HUES48 (cell line): ENCODE results near the gene SLIT3.

Source experiments
- H3K27ac ChIP-seq: one replicate; pipeline ENCODE4 v1.7.0; 2013; ENCODE audit warnings: low read depth, low read length, inconsistent platforms
- H3K27me3 ChIP-seq: 2 replicates; pipeline ENCODE4 v1.6.1; 2013; ENCODE audit warnings: mild to moderate bottlenecking, low read length; ENCODE audit not compliant: control insufficient read depth, insufficient read depth
- H3K36me3 ChIP-seq: 2 replicates; pipeline ENCODE4 v1.6.1; 2013; ENCODE audit warnings: low read length; ENCODE audit not compliant: control insufficient read depth, insufficient read depth
- H3K4me1 ChIP-seq: 2 replicates; pipeline ENCODE4 v1.6.1; 2013; ENCODE audit warnings: mild to moderate bottlenecking, low read length; ENCODE audit not compliant: control insufficient read depth, insufficient read depth
- H3K4me3 ChIP-seq: 2 replicates; pipeline ENCODE4 v1.5.1; 2013; ENCODE audit warnings: mild to moderate bottlenecking, low read depth, low read length
- H3K9ac ChIP-seq: 2 replicates; pipeline ENCODE4 v1.6.1; 2013; ENCODE audit warnings: mild to moderate bottlenecking, low read depth, low read length, moderate library complexity
- H3K9me3 ChIP-seq: 2 replicates; pipeline ENCODE4 v1.6.1; 2013; ENCODE audit warnings: low read length; ENCODE audit not compliant: control insufficient read depth, insufficient read depth

The SLIT3 gene

DNA sequence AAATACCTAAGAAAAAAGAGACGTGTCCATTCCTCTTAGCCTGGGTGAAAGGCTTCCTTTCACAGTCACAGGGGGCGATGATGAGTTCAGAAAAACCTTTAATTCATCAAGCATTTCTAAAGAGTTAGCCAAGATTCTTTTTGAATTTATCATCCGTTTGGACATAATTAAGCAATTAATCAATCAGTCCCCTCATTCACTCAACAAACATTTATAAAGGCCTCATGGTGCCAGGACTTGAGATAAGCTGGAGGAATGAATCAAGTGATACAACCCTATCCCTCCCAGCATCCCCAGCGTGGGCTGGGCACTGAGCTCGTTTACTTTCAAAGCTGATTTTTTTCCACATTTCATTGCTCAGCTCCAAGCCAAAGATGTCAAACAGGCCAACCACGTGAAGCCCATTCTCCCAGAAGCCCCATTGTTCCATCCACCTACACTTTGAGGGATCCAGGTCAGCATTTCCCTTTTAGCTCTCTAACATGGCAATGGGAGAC, 140.5 kb downstream of the SLIT3 start:
- H3K27me3 ChIP-seq: no peaks in the 10 kb centered on the region
- H3K4me3 ChIP-seq: no peak overlapping the region
- no peak overlapping the region for H3K9ac ChIP-seq
- H3K9me3 ChIP-seq: no peaks in the 10 kb centered on the region; the same call in 1 of the 2 replicates
- H3K4me1 ChIP-seq: peaks cover 5% of the 10 kb centered on the region; the same call in 1 of the 2 replicates
- H3K36me3 ChIP-seq: no peaks in the 10 kb centered on the region
- no peak overlapping the region for H3K27ac ChIP-seq

DNA sequence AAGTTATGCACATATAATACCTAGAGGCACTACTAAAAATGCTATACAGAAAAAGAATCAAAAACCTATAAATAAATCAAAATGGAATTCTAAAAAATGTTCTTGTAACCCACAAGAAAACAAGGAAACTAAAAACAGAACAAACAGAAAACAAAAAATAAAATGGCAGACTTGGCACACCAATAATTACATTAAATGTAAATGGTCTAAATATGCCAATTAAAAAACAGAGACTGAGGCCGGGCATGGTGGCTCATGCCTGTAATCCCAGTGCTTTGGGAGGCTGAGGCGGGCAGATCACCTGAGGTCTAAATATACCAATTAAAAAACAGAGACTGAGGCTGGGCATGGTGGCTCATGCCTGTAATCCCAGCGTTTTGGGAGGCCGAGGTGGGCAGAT, 142.2 kb downstream of the SLIT3 start:
- no peaks in the 10 kb centered on the region for H3K36me3 ChIP-seq
- no peak overlapping the region for H3K9ac ChIP-seq
- no peaks in the 10 kb centered on the region for H3K4me1 ChIP-seq
- H3K9me3 ChIP-seq: no peaks in the 10 kb centered on the region; the same call in 1 of the 2 replicates
- H3K4me3 ChIP-seq: no peak overlapping the region
- H3K27ac ChIP-seq: no peak overlapping the region
- no peaks in the 10 kb centered on the region for H3K27me3 ChIP-seq

DNA sequence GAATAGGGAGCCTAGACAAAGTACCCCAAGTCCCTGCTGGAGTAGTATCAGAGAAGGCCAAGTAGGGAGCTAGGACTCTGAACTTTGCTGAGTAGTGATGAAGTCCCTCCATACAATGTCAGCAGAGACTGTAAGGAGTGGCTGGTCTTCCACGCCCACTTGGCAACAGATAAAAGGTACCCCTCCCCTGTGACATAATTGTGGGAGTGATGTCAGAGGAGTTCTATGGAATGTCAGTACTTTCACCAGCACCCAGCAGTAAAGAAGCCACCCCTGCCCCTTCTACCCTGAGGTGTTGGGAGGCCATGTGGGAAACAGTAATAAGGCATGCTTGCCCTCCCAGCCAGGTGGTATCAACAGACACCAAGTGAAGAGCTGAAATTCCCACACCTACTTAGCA, 143.9 kb downstream of the SLIT3 start:
- Histone ChIP-seq H3K9me3 (no peaks in the 10 kb centered on the region; the same call in 1 of the 2 replicates), H3K9ac (no peak overlapping the region), H3K27ac (no peak overlapping the region), H3K27me3 (no peaks in the 10 kb centered on the region), H3K4me1 (peaks cover 7% of the 10 kb centered on the region), H3K36me3 (no peaks in the 10 kb centered on the region), H3K4me3 (no peak overlapping the region)

GRCh38 chr5:169154679-169155078, 146.3 kb downstream of the SLIT3 start:
- Histone ChIP-seq H3K9me3 (no peaks in the 10 kb centered on the region; the same call in 1 of the 2 replicates), H3K36me3 (no peaks in the 10 kb centered on the region), H3K4me3 (no peak overlapping the region), H3K27ac (no peak overlapping the region), H3K9ac (no peak overlapping the region), H3K4me1 (peaks cover 21% of the 10 kb centered on the region), H3K27me3 (no peaks in the 10 kb centered on the region)

DNA sequence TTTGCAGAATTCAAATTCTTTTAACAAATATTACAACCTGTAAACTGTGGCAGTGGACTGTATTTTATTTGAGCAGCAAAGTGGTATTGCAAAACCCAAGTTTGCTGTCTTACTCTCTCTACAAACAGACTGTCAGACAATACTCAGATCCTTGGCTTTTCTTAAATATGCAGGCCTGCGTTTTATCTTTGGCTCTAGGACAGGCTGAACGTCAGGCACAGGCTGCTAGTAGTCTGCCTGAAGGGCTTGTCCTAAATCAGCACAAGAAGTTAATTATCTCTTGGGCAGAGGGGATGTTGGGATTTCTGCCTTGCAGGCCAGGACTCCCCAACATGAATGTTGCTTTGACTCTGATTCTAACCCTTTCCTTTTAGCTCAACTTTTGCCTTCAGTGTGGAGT, 147.5 kb downstream of the SLIT3 start:
- Histone ChIP-seq H3K9ac (no peak overlapping the region), H3K36me3 (no peaks in the 10 kb centered on the region), H3K27me3 (no peaks in the 10 kb centered on the region), H3K4me1 (peaks cover 21% of the 10 kb centered on the region), H3K4me3 (no peak overlapping the region), H3K9me3 (no peaks in the 10 kb centered on the region), H3K27ac (no peak overlapping the region)

DNA sequence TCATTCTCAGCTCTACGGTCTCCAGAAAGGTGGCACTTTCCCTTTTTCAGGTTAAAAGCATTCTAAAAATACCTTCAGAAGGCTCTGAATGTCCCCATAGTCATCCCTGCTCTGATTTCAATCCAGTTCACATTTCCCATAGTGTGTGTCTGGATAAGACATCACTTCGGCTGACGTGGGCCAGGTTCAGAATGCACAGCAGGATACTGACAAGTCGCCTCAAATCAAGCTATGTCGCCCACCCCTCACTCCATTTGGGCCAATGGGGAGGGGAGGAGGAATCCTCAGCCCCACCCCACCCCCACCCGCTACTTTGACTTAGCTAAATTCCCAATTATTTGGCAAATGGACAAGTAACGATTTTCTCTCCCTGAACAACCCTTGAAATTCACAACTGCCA, 148.0 kb downstream of the SLIT3 start:
- Histone ChIP-seq H3K9me3 (no peaks in the 10 kb centered on the region), H3K9ac (no peak overlapping the region), H3K27me3 (no peaks in the 10 kb centered on the region), H3K27ac (no peak overlapping the region), H3K4me1 (peaks cover 21% of the 10 kb centered on the region), H3K4me3 (no peak overlapping the region), H3K36me3 (no peaks in the 10 kb centered on the region)

DNA sequence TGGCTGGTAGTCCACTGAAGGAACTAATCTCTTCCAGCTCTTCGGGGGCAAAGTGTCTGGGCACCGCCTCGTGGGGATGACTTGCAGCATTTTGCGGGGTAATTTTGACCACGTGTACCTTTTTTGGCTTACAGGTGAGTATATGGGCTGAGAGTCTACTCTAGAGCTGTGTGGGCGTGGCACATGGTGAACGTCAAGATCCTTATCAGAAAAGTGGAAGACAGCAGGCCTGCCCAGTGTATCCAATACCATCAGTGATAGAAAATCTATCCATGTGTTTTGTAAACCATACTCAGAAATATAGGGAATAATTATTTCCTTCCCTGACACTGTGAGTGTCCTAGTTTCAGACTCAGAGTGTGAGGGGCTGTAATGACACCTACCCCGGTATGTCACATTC, 148.5 kb downstream of the SLIT3 start:
- no peaks in the 10 kb centered on the region for H3K36me3 ChIP-seq
- H3K4me3 ChIP-seq: no peak overlapping the region
- no peaks in the 10 kb centered on the region for H3K27me3 ChIP-seq
- H3K9me3 ChIP-seq: no peaks in the 10 kb centered on the region
- no peak overlapping the region for H3K9ac ChIP-seq
- H3K27ac ChIP-seq: no peak overlapping the region
- H3K4me1 ChIP-seq: peaks cover 21% of the 10 kb centered on the region

- H3K27me3 ChIP-seq: no peaks in the 10 kb centered on the region
- no peak overlapping the region for H3K9ac ChIP-seq
- H3K36me3 ChIP-seq: no peaks in the 10 kb centered on the region
- H3K27ac ChIP-seq: no peak overlapping the region
- H3K9me3 ChIP-seq: no peaks in the 10 kb centered on the region
- no peak overlapping the region for H3K4me3 ChIP-seq
- peaks cover 21% of the 10 kb centered on the region for H3K4me1 ChIP-seq
Observed at GRCh38 chr5:169151051-169151805, 149.7 kb downstream of the SLIT3 start.

GRCh38 chr5:169150108-169150507, 150.8 kb downstream of the SLIT3 start:
- Histone ChIP-seq H3K9me3 (no peaks in the 10 kb centered on the region), H3K27ac (no peak overlapping the region), H3K27me3 (no peaks in the 10 kb centered on the region), H3K36me3 (no peaks in the 10 kb centered on the region), H3K4me3 (no peak overlapping the region), H3K4me1 (peaks cover 21% of the 10 kb centered on the region), H3K9ac (no peak overlapping the region)

DNA sequence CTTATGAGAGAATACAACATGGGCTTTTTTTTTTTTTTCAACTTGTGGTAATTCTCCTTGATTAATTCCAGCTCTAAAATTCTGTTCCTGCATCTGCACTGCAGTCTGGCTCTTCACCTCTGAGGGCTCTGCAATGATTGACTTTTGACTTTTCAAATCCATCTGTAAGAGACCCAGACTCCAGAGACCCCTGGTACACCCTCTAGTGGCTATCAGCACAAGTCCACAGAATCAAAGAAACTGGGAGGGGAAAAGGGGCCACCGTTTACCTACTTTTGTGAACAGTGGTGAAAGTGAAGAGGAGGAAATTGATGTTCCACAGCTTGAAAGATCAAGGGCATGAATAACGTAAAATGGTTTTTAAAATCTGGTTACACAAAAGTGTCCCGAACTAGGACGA, 151.6 kb downstream of the SLIT3 start:
- H3K9me3 ChIP-seq: no peaks in the 10 kb centered on the region
- no peaks in the 10 kb centered on the region for H3K27me3 ChIP-seq
- no peak overlapping the region for H3K27ac ChIP-seq
- peaks cover 21% of the 10 kb centered on the region for H3K4me1 ChIP-seq
- no peaks in the 10 kb centered on the region for H3K36me3 ChIP-seq
- H3K4me3 ChIP-seq: no peak overlapping the region
- H3K9ac ChIP-seq: no peak overlapping the region

- Histone ChIP-seq H3K27ac (no peak overlapping the region), H3K4me1 (peaks cover 21% of the 10 kb centered on the region), H3K9ac (no peak overlapping the region), H3K36me3 (no peaks in the 10 kb centered on the region), H3K9me3 (no peaks in the 10 kb centered on the region), H3K4me3 (no peak overlapping the region), H3K27me3 (no peaks in the 10 kb centered on the region)
Observed at GRCh38 chr5:169148138-169148740, 152.7 kb downstream of the SLIT3 start.
